Upper lobe of right lung (tissue), 1 donor: ENCODE data around the gene EXOC2. TPM values are rescaled to one million over a fixed set of nuclear protein-coding genes. Genes with fewer than 3 reads are reported as not detected.
A peak's percentile ranks its signal among the peaks of the same experiment; 100 is the strongest.

Experiments used
- ATAC-seq: fragments of 200-7000 bp; cut with Tn5 transposase; one replicate; pipeline ENCODE4 v1.9.1; 2020; ENCODE audit warnings: mild to moderate bottlenecking, moderate library complexity
- DNase-seq: peaks from one replicate; pipeline ENCODE4 v3.0.0-alpha.2; 2020
- H3K27ac ChIP-seq: fragments of 200-600 bp; one replicate; pipeline ENCODE4 v1.8.0; 2022
- H3K27me3 ChIP-seq: fragments of 200-600 bp; one replicate; pipeline ENCODE4 v1.8.0; 2022; ENCODE audit warnings: mild to moderate bottlenecking
- H3K36me3 ChIP-seq: fragments of 200-600 bp; one replicate; pipeline ENCODE4 v1.8.0; 2022
- H3K4me1 ChIP-seq: fragments of 200-600 bp; one replicate; pipeline ENCODE4 v1.8.0; 2022
- H3K4me3 ChIP-seq: fragments of 200-600 bp; one replicate; pipeline ENCODE4 v1.8.0; 2022; ENCODE audit warnings: mild to moderate bottlenecking
- H3K9me3 ChIP-seq: fragments of 200-600 bp; one replicate; pipeline ENCODE4 v1.8.0; 2022
- intact Hi-C: fragments of 100-400 bp; cut with DNase I; formaldehyde crosslinking; loops from one replicate; pipeline ENCODE4 v1.11.0; 2022
- total RNA-seq: library from RNA; stranded (reverse); fragmentation: NEBNext Ultra II Directional; extraction: Animal tissue kit (Norgen Biotek cat#: 25700); gene quantifications from one replicate; pipeline ENCODE4 v1.2.1, GENCODE V29; 2021
- TF ChIP-seq, protein P1 (sequence below): fragments of 200-600 bp; IDR thresholded peaks from one replicate; pipeline ENCODE4 v1.8.0; 2022; ENCODE audit warnings: antibody characterized with exemption
- donor health status: DM: no; HTN: yes; CAD: no; lungs with severe emphysema.

Gene EXOC2
- total RNA-seq, 1 donor from 2014 or later: 31.2 TPM

DNA sequence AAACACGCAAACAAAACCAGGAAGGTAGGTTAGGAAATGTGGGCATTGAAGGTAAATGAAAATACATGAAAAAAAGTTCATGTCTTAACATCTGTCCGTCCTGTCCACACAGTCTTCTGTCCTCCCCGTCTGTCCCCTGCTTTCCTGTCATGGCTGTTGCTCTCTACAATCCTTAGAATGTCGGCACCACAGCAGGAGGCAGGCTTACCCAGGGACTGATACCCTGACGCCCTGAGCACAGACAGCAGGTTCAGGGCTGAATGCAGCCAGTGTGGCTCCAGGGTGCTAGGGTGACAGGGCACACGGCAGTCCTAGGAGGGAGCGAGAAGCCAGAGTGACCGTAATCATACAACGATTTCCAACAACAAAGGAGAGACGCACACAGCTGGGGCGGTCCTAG, 177.7 kb downstream of the EXOC2 start:
- Histone ChIP-seq H3K4me3 (no peak overlapping the region), H3K4me1 (no peaks in the 10 kb centered on the region), H3K9me3 (no peaks in the 10 kb centered on the region), H3K27me3 (no peaks in the 10 kb centered on the region), H3K27ac (no peak overlapping the region), H3K36me3 (no peaks in the 10 kb centered on the region)
- DNase-seq (no peak), ATAC-seq (no peak)
- TF ChIP-seq, protein P1, sequence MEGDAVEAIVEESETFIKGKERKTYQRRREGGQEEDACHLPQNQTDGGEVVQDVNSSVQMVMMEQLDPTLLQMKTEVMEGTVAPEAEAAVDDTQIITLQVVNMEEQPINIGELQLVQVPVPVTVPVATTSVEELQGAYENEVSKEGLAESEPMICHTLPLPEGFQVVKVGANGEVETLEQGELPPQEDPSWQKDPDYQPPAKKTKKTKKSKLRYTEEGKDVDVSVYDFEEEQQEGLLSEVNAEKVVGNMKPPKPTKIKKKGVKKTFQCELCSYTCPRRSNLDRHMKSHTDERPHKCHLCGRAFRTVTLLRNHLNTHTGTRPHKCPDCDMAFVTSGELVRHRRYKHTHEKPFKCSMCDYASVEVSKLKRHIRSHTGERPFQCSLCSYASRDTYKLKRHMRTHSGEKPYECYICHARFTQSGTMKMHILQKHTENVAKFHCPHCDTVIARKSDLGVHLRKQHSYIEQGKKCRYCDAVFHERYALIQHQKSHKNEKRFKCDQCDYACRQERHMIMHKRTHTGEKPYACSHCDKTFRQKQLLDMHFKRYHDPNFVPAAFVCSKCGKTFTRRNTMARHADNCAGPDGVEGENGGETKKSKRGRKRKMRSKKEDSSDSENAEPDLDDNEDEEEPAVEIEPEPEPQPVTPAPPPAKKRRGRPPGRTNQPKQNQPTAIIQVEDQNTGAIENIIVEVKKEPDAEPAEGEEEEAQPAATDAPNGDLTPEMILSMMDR: no peak
- intact Hi-C loops: no loop called here

DNA sequence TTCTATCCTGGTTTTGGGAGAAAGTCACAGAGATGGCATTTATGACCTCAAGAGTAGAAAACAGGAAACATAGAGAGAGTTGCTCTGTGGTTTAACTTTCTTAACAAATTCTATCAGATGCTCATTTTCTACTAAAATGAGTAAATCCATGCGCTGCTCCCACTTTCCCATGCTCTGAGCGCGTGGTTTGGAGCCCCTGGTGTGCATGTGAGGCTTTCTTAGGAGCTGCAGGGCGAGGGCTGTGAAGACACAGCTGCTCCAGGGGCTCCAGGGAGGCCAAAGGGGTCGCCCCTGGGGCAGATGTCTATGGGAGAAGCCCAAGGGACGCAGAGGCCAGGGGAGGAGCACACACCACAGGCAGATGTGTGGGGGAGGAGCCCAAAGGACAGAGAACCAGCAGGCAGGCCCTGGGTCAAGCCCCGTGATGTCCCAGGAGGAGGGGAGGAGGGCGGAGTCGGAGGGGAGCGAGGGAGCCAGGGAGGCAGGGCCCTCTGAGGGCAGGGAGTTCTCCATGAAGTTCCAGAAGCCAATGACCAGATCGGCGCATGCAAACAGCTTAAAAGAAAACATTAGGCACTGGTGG, 178.5 kb downstream of the EXOC2 start:
- DNase-seq: no peak
- Histone ChIP-seq H3K27ac (no peak overlapping the region), H3K4me3 (no peak overlapping the region), H3K4me1 (no peaks in the 10 kb centered on the region), H3K36me3 (no peaks in the 10 kb centered on the region), H3K9me3 (no peaks in the 10 kb centered on the region), H3K27me3 (no peaks in the 10 kb centered on the region)
- ATAC-seq: peak; percentile 29
- TF ChIP-seq, protein P1: no peak
- intact Hi-C loops: no loop called here

DNA sequence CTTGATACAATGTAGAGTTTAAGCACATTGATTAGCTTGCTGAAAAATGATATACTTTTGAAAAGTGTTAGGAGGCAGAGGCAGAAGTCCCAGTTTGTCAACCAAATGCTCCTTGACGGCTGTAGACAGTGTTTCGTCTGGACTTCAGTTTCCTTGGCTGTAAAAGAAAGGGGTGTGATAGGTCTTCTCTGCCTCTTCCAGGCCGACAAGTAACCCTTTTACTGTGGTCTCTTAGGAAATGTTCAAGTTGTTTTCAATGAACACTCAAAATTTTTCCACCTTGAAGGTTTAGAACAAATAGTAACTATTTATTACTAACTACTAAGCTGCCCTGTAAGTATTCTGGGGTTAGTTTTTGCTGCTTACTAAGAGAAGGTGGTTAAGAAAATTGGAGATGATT, 179.0 kb downstream of the EXOC2 start:
- H3K27me3 ChIP-seq: no peaks in the 10 kb centered on the region
- no peaks in the 10 kb centered on the region for H3K36me3 ChIP-seq
- DNase-seq (no peak), ATAC-seq (peak; percentile 47)
- no peak overlapping the region for H3K27ac ChIP-seq
- H3K9me3 ChIP-seq: no peaks in the 10 kb centered on the region
- intact Hi-C loops: no loop called here
- TF ChIP-seq, protein P1: no peak
- no peaks in the 10 kb centered on the region for H3K4me1 ChIP-seq
- no peak overlapping the region for H3K4me3 ChIP-seq

DNA sequence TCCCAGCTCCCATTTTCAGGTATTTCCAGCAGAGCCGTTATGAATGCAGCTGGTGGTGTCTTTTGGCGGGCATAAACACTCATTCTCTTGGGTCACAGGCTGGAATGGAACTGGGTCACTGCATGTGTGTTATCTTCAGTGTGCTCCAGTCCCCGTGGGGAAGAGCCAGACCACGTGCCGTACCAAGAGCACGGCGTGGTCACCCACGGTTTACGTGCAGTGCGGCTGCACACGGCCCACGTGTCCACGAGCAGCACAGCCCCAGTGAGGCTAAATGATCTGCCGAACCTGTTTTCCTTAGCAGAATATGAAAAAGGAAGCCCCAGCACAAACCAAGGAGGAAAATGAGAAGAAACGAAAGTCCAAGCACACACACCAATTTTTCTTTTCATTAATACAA, 179.9 kb downstream of the EXOC2 start:
- no peak overlapping the region for H3K27ac ChIP-seq

DNA sequence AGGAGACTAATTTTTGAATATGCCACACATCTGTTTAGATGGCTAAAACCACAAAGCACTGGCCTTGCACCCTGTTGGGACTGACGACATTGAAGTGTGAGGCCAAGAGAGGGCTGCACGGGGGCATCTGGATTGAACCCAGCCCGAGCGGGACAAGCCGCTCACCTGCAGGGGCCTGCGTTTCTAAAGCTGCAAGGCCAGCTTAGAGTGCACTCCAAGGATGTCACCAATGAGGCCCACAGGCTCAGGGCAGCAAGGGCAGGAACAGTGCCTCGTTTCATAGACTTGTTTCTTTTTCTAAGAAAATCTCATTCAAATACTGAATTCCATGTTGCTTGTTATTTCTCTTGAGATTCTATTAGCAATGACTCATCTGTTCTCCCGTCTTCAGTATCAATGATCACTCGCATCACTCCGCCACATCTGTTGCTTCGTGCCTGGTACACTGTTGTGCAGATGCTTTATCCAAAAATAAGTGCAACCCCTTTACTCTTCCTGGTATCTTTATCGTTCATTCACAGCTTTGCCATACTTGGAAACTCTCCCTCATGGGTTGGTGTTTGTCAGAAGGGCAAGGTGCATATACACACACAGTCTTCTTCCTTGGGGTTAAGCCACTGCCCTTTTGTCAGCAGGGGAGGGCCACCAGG, 181.3 kb downstream of the EXOC2 start:
- no peaks in the 10 kb centered on the region for H3K4me1 ChIP-seq
- intact Hi-C loops: no loop called here
- no peak overlapping the region for H3K4me3 ChIP-seq
- DNase-seq (no peak), ATAC-seq (no peak)
- no peaks in the 10 kb centered on the region for H3K27me3 ChIP-seq
- H3K9me3 ChIP-seq: no peaks in the 10 kb centered on the region
- no peaks in the 10 kb centered on the region for H3K36me3 ChIP-seq
- H3K27ac ChIP-seq: no peak overlapping the region
- TF ChIP-seq, protein P1: no peak

More for the DNA sequence above, 179.9 kb downstream of the EXOC2 start:
- H3K9me3 ChIP-seq: no peaks in the 10 kb centered on the region
- DNase-seq: no peak
- intact Hi-C loops: no loop called here
- no peaks in the 10 kb centered on the region for H3K36me3 ChIP-seq
- ATAC-seq: no peak
- H3K4me1 ChIP-seq: no peaks in the 10 kb centered on the region
- H3K27me3 ChIP-seq: no peaks in the 10 kb centered on the region
- TF ChIP-seq, protein P1: no peak
- H3K4me3 ChIP-seq: no peak overlapping the region
